ENCODE data around the gene C4A.
A peak's percentile ranks its signal among the peaks of the same experiment; 100 is the strongest.
"Not testable (repeated sequence)": the region's sequence is repeated elsewhere in the genome, so short reads cannot be mapped to it uniquely, and the experiment has no call there.

C4A gene

GRCh38 chr6:31958741-31959739, 22.8 kb upstream of the C4A start, which contains the start of the genes NELFE and SKIC2:
TSS of gene NELFE (minus strand) at chr6:31958971. CDS start at chr6:31958446, 525 bp downstream.
TSS of gene SKIC2 (plus strand) at chr6:31959175. CDS start at chr6:31959193, 18 bp downstream.
- DNase-seq (ENCODE audit: low read depth in 2 of 2) = peak; percentile 97 to 98

- no peak for DNase-seq (ENCODE audit: low read depth in 2 of 2)
Measured at GRCh38 chr6:31961616-31962015, 20.2 kb upstream of the C4A start.

- no peak for DNase-seq (ENCODE audit: low read depth in 2 of 2)
Measured at GRCh38 chr6:31963921-31964320, 17.9 kb upstream of the C4A start.

GRCh38 chr6:31965700-31966099, 16.2 kb upstream of the C4A start:
- DNase-seq (ENCODE audit: low read depth in 2 of 2) = no peak

DNA sequence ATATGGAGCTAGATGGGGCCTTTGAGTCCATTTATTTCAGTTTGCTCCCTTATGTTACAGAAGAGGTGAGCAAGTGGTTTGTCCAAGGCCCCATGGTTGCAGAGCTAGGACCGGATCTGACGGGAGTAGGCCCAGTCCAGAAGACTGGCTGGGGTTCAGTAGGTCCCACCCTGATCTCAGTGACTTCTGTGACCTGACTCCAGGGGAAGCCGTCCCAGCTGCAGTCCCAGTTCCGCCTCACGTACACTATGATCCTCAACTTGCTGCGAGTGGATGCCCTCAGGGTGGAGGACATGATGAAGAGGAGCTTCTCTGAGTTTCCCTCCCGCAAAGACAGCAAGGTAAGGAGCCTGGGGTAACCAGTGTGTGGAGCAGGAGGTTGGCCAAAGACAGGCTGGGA, 15.4 kb upstream of the C4A start:
- no peak for DNase-seq (ENCODE audit: low read depth in 2 of 2)

- no peak for DNase-seq (ENCODE audit: low read depth in 2 of 2)
Measured at GRCh38 chr6:31966997-31967925, 14.6 kb upstream of the C4A start.

DNA sequence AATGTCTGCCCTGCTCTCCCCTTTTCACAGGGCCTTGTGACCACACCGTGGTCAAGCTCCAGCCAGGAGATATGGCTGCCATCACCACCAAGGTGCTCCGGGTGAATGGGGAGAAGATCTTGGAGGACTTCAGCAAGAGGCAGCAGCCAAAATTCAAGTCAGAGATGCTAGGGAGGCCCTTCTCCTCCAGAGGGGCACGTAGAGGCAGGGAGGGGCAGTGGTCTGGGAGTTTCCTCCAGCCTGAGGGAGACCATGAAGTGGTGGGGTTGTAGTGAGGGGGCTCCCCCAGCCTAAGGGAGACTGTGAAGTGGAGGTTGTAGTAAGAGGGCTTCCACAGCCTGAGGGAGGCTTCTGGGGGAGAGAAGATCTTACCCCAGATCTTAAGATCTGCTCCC, 13.9 kb upstream of the C4A start:
- no peak for DNase-seq (ENCODE audit: low read depth in 2 of 2)

DNA sequence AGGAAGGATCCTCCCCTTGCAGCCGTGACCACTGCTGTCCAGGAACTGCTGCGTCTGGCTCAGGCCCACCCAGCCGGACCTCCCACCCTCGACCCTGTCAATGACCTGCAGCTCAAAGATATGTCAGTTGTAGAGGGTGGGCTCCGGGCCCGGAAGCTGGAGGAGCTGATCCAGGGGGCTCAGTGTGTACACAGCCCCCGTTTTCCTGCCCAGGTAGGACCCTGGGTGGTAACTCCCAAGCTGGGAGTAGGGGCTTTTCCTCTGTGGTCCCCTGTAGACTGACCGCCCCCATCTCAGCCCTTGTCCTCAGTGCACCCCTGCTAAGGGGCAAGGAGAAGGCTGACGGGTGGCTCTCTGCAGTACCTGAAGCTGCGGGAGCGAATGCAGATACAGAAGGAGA, 13.5 kb upstream of the C4A start:
- no peak for DNase-seq (ENCODE audit: low read depth in 2 of 2)

DNA sequence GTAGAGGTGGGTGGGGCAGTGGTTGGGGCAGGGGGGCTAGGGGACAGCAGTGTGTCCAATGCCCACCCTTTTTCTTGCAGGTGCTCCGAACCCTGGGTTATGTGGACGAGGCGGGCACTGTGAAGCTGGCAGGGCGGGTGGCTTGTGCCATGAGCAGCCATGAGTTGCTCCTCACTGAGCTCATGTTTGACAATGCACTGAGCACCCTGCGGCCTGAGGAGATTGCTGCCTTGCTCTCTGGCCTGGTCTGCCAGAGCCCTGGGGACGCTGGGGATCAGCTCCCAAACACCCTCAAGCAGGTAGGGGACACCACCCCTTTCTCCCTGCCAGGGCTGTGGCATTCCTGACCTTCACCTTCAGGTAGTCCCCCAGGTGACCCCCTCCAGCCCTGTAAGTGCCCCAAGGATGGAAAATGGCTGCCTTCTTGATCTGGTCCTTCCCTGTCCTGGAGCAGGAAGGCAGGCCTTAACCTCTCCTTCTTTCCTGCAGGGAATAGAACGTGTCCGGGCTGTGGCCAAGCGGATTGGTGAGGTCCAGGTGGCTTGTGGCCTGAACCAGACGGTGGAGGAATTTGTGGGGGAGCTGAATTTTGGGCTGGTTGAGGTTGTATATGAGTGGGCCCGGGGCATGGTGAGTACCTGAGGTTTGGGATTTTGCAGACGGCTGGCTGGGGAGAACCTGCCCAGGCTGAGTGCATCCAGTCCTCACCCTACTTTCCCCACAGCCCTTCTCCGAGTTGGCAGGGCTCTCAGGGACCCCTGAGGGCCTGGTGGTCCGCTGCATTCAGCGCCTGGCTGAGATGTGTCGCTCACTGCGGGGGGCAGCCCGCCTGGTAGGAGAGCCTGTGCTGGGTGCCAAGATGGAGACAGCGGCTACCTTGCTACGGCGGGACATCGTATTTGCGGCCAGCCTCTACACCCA, 12.8 kb upstream of the C4A start:
- no peak for DNase-seq (ENCODE audit: low read depth in 2 of 2)

DNA sequence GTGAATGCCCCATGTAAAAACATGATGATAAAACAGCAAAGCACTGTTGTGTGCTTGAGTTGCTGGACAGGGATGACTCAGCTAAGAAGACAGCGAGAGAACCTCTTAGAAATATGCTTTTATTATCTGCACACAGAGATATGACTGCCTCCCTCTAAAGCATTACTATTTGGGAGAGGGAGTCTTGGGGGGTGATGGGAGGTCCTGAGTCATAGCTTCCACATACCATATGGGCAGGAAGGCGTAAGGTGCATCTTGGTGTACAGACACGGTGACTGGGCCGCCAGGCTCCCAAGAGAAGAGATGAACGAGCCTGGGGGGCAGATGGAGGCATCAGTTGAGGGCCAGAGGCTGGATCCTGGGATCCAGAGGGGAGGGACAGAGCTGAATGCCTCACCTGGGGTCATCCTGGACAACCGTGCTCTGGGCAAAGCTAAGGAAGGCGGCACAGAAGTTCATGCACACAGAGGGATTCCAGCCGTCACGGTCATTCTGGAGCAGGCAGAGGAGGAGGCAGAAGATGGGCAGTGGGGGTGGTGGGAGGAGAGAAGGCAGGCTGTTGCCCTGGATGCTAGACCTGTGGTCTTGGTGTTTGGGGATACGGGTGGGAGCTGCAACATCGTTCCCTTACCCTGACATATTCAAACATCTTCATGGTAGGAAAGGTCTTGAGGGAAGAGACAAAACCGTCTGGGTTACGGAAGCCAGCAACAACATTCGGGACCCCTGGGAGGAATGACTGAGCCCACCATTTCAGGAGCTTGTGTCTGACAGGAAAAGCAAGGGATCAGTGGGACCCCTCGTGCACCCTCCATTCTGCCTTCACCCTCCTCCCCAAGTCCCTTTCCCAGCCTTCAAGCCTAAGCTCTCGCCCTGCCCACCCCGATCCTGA, 11.9 kb upstream of the C4A start:
- DNase-seq (ENCODE audit: low read depth in 2 of 2) = no peak

DNA sequence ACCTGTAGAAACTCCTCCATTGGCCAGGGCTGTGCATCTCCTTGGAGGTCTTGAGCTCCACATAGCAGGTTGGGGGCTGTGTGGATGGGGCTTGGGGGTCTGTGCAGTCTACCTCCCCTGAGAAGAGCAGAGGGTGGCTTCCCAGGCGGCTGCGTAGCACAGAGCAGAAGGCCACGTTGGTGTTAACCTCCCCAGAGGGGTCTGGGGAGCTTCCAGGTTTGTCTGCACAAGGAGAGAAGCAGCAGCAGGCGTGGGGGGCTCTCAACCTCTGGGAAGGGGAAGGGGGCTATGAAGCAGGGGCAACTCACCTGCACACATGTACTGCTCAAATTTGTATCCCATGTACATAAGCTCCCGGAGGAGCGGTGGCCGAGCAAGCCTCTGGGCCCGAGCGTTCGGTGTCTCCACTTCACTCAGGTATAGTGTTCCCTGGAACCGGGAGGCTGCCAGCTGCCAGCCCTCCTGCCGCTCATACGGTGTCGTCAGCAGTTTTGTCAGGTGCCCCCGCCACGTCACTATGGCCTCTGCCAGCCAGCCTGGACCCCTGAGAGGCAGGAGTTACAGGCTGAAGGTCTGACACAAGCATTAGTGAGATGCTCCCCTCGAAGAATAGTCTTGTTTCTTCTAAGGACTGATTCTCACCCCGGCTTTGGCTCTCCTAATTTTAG, 11.1 kb upstream of the C4A start:
- DNase-seq (ENCODE audit: low read depth in 2 of 2) = no peak

DNA sequence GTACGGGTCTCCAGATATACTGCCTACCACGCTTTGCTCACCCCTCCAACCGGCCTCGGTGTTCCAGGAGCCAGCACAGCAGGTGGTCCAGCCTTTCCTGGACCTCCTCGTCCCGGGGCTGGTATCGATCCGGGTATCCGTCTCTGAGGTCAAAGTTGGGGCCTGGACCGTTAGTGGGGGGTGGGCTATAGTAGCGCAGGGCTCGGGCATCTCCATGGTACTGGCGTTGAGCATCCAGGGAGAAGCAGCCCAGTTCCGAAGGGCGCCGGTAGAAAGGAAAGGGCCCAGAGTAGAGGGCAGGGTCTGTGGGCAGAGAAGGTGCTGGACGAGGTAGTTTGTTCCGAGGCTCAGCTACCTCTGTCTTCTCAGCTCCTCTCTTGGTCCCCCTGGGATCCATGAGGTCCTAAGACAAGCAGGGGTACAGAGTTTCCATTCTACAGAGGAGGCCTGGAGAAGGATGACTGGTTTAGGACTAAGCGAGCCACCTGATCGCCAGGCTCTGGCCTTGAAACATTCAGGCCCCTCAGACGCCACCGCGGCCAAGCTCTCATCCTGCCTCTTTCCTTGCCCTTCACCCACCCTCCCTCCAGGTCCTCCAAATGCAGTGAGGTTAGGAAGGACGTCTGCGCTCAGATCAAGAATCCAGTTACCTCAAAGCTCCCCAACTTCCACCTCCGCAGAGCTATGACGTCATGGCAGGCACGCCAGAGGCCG, 10.4 kb upstream of the C4A start:
- DNase-seq (ENCODE audit: low read depth in 2 of 2) = no peak

DNA sequence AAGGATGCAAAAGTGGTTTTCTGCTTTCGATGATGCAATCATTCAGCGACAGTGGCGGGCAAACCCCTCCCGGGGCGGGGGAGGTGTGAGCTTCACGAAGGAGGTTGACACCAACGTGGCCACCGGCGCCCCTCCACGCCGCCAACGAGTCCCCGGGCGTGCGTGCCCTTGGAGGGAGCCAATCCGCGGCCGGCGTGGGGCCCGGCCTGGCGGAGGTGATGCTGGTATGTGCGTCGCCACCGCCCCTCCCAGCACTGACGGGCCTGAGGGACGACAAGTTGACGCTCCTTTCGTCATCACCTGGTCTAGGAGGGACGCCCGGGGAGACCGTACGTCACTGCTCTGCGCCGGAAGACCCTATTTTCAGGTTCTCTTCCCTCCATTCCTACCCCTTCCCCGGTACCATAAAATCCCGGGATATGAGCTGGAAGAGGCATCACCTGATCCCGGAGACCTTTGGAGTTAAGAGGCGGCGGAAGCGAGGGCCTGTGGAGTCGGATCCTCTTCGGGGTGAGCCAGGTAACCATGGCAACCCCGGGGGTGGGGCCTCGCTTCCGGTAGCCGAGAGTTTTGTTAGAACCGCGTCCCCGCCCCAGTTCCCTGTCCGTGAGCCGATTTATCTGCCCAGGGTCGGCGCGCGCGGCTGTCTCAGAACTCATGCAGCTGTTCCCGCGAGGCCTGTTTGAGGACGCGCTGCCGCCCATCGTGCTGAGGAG, 9.7 kb upstream of the C4A start, which contains the start of gene DXO:
Gene DXO (minus strand): TSS at position 146 of the 716 bp plus-strand sequence. CDS start 463 bp downstream, outside the sequence.
- peak; percentile 93 to 94 for DNase-seq (ENCODE audit: low read depth in 2 of 2)

DNA sequence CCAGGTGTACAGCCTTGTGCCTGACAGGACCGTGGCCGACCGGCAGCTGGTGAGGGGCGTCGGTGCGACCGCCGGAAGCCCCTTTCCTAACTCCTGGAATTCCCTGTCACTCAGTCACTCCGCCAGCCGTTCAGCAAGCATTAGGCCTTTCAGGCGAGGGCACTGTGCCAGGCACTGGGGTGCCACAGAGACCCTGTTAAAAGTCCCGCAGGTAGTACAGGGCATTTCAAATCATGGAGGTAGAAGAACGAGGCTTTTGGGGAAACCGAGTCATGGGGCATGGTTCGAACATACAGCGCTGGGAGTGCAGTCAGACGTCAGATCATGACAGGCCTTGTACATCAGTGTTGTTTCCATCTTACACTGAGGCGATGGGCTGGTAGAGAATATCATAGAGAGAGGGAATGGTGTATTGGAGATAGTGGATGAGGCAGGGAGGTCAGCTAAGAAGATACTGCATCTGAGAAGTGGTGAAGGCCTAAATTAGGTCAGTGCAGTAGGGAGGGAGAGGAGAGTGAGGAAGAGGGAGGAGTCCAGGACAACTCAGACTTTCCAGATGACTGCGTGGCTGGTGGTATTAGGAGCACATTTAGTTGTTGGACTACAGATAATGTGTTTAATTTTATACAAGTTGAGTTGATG, 9.0 kb upstream of the C4A start:
- DNase-seq (ENCODE audit: low read depth in 2 of 2) = no peak

GRCh38 chr6:31976065-31976464, 5.8 kb upstream of the C4A start:
- DNase-seq (ENCODE audit: low read depth in 2 of 2) = not testable (repeated sequence)

DNA sequence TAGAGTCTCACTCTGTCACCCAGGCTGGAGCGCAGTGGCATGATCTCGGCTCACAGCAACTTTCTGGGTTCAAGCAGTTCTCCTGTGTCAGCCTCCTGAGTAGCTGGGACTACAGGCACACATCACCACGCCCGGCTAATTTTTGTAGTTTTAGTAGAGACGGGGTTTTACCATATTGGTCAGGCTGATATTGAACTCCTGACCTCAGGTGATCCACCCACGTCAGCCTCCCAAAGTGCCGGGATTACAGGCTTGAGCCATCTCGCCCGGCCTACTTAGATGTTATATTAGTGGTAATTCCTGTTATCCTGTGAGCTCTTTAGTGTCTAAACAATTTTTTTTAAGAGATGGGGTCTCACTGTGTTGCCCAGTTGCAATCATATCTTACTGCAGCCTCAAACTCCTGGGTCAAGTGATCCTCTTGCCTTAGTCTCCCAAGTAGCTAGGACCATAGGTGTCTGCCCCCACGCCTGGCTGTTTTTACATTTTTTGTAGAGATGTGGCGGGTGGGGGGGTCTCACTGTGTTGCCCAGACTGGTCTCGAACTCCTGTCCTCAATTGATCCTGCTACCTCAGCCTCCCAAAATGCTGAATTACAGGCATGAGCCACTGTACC, 3.9 kb upstream of the C4A start:
- no peak for DNase-seq (ENCODE audit: low read depth in 2 of 2)

- DNase-seq (ENCODE audit: low read depth in 2 of 2) = no peak
Measured at GRCh38 chr6:31978831-31979230, 3.0 kb upstream of the C4A start.

Measured in stimulated activated CD8-positive, alpha-beta memory T cell treated with anti-CD3 and anti-CD28 coated beads, Interleukin-2, amount 100 ng/mL, for 1 hour (primary cell).